ENCODE data around the gene ZNG1B.

DNA sequence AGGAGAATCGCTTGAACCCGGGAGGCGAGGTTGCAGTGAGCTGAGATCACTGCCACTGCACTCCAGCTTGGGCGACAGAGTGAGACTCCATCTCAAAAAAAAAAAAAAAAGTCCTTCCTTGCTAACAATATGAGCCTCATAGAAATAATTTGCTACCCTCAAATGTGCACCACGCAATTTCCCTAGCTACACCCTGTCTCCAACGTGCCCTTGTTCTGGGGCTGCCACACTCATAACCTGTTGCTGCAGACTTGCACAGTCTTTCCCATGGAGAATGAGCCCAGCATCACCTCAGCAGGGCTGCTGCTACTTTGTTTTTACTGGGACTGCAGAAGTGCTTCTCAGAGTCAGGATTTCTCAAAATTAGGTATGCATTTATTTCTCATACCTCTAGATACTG is 46.4 kb upstream of the ZNG1B start:
- TF ChIP-seq POLR2A (IDR thresholded peaks at IDR 0.05) (no peak), POLR2AphosphoS5 (IDR thresholded peaks at IDR 0.05) (no peak), EP300 (IDR thresholded peaks at IDR 0.05) (no peak)
- TF ChIP-seq, protein P1, sequence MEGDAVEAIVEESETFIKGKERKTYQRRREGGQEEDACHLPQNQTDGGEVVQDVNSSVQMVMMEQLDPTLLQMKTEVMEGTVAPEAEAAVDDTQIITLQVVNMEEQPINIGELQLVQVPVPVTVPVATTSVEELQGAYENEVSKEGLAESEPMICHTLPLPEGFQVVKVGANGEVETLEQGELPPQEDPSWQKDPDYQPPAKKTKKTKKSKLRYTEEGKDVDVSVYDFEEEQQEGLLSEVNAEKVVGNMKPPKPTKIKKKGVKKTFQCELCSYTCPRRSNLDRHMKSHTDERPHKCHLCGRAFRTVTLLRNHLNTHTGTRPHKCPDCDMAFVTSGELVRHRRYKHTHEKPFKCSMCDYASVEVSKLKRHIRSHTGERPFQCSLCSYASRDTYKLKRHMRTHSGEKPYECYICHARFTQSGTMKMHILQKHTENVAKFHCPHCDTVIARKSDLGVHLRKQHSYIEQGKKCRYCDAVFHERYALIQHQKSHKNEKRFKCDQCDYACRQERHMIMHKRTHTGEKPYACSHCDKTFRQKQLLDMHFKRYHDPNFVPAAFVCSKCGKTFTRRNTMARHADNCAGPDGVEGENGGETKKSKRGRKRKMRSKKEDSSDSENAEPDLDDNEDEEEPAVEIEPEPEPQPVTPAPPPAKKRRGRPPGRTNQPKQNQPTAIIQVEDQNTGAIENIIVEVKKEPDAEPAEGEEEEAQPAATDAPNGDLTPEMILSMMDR (IDR thresholded peaks at IDR 0.05), result no peak

All from gastroesophageal sphincter (tissue), 3 donors.